ENCODE results near the gene HCFC2. TPM values are rescaled to one million over a fixed set of nuclear protein-coding genes. Genes with fewer than 3 reads are reported as not detected.

Gene HCFC2
- total and polyA plus RNA-seq, 2 of the 4 experiments (the other 2 are of a cell fraction) = 12.0 to 34.2 TPM

GRCh38 chr12:104059963-104060362, 4.4 kb upstream of the HCFC2 start:
- TF ChIP-seq SMC3 (IDR thresholded peaks at IDR 0.05; ENCODE audit: low read depth, low read length) = no peak
- TF ChIP-seq ELK1 (IDR thresholded peaks at IDR 0.05; ENCODE audit: borderline replicate concordance, low read depth, low read length) = no peak
- TF ChIP-seq RFX5 (IDR thresholded peaks at IDR 0.05; ENCODE audit: low read depth, low read length) = no peak
- TF ChIP-seq BHLHE40 (IDR thresholded peaks at IDR 0.05; ENCODE audit: low read depth, low read length) = no peak
- no peak for TF ChIP-seq MXI1 (IDR thresholded peaks at IDR 0.05; ENCODE audit: borderline replicate concordance, low read depth, low read length)
- TF ChIP-seq CEBPB (IDR thresholded peaks at IDR 0.05; ENCODE audit: low read depth, low read length) = no peak
- dilution Hi-C loops (cut with HindIII; ENCODE audit: low sequenced_read_pairs, unreplicated experiment) = no loop called here
- no peak overlapping the region for H3K4me2 ChIP-seq (ENCODE audit: low read depth, low read length)
- no peak overlapping the region for H3K14ac ChIP-seq (replicated peaks; ENCODE audit: low read depth, low read length)
- CTCF ChIA-PET = no interaction called here
- POLR2A ChIA-PET (ENCODE audit: unreplicated experiment) = no interaction called here
- H3K18ac ChIP-seq (ENCODE audit: low read depth, low read length) = no peak overlapping the region
- no peak overlapping the region for H2BK5ac ChIP-seq (ENCODE audit: low read depth, low read length, poor library complexity, severe bottlenecking)
- H4K8ac ChIP-seq (ENCODE audit: low read depth in 2 of 2, low read length in 2 of 2) = no peak overlapping the region
- H2AFZ ChIP-seq (replicated peaks; ENCODE audit: low read length, poor library complexity) = no peak overlapping the region
- H3K4ac ChIP-seq (ENCODE audit: low read depth, low read length) = no peak overlapping the region
- H2AK5ac ChIP-seq (ENCODE audit: low read depth, low read length) = no peak overlapping the region
- H2BK15ac ChIP-seq (ENCODE audit: low read depth, low read length) = no peak overlapping the region
- no peak overlapping the region for H2AK9ac ChIP-seq (replicated peaks; ENCODE audit: low read depth, low read length, poor library complexity)
- no peaks in the 10 kb centered on the region for H3K9me3 ChIP-seq (ENCODE audit: control insufficient read depth, insufficient read depth, low read length)
- no peaks in the 10 kb centered on the region for H3K27me3 ChIP-seq (ENCODE audit: control insufficient read depth, insufficient read depth, low read length)
- no peaks in the 10 kb centered on the region for H3K36me3 ChIP-seq (ENCODE audit: control insufficient read depth, insufficient read depth, low read length)
- H3K4me1 ChIP-seq (ENCODE audit: control insufficient read depth, insufficient read depth, low read length) = peaks cover 7% of the 10 kb centered on the region
- H4K91ac ChIP-seq (ENCODE audit: insufficient read depth, low read depth, low read length) = no peak overlapping the region
- intact Hi-C loops (cut with micrococcal nuclease) = loop anchor here (5.0 to 10.0 kb wide), 4 partner anchors 93 to 227 kb away; partner anchors contain the start of gene TDG
- H4K5ac ChIP-seq (ENCODE audit: low read depth, low read length) = no peak overlapping the region
- H4K20me1 ChIP-seq (ENCODE audit: insufficient read depth, low read length) = no peaks in the 10 kb centered on the region
- H3K56ac ChIP-seq (ENCODE audit: extremely low read depth, insufficient read depth, low read length) = no peak overlapping the region
- H3K27ac ChIP-seq (ENCODE audit: insufficient read depth, low read length) = no peak overlapping the region
- WGBS, 2 experiments (ENCODE audit: extremely low coverage in 2 of 2, insufficient read length in 1 of 2) = 86% methylated on average over 2 of the region's 2 CpGs; no CpG with 5 or more reads in 1 of the 2 experiments
- no peak overlapping the region for H3K4me3 ChIP-seq (ENCODE audit: insufficient read depth, low read depth, low read length)
- no TSS peak for BruUV-seq (replicated peaks)
- in situ Hi-C loops (cut with MboI; ENCODE audit: low sequenced_read_pairs) = no loop called here
- no peak overlapping the region for H2BK120ac ChIP-seq (ENCODE audit: low read depth, low read length)
- peaks cover 9 to 12% of the 10 kb centered on the region in 2 experiments for H3K79me1 ChIP-seq (ENCODE audit: low read depth in 1 of 2, low read length in 2 of 2)
- ATAC-seq (ENCODE audit: low read depth) (no peak), DNase-seq (no peak)
- no peak overlapping the region for H3K9ac ChIP-seq (ENCODE audit: low read depth, low read length)
- H2BK20ac ChIP-seq (ENCODE audit: low read depth, low read length) = no peak overlapping the region
- no peak overlapping the region for H3K23ac ChIP-seq (ENCODE audit: low read depth, low read length)
- H3K9me1 ChIP-seq (ENCODE audit: insufficient read depth, low read length) = peaks cover 10% of the 10 kb centered on the region

Data from IMR-90 (cell line).